Heart right ventricle (tissue), 16 donors: ENCODE data around the gene GAN. TPM values are rescaled to one million over a fixed set of nuclear protein-coding genes. Genes with fewer than 3 reads are reported as not detected.

Experiments used
- ATAC-seq, 8 donors: fragments of 200-7000 bp; cut with Tn5 transposase; one replicate each; pipeline ENCODE4 v1.9.1; 2020; ENCODE audit warnings: mild to moderate bottlenecking in 8 of 8, moderate library complexity in 8 of 8, moderate number of reproducible peaks in 1 of 8
- DNase-seq, 2 donors: peaks; one replicate each; pipeline ENCODE4 v3.0.0-alpha.2; 2020
- H3K27ac ChIP-seq, 10 donors: fragments of 200-600 bp; sonication (generic) in 2 of 10; one replicate each; pipeline versions ENCODE4 v1.5.0 to v1.8.0; 2020 to 2022; ENCODE audit warnings: mild to moderate bottlenecking in 3 of 10
- H3K27me3 ChIP-seq, 7 donors: fragments of 200-600 bp; one replicate each; pipeline ENCODE4 v1.8.0; 2021 to 2022; ENCODE audit warnings: mild to moderate bottlenecking in 2 of 7
- H3K36me3 ChIP-seq, 9 donors: fragments of 200-600 bp; sonication (generic) in 1 of 9; one replicate each; pipeline versions ENCODE4 v1.5.0 to v1.8.0; 2020 to 2022; ENCODE audit warnings: mild to moderate bottlenecking in 2 of 9
- H3K4me1 ChIP-seq, 9 donors: fragments of 200-600 bp; sonication (generic) in 1 of 9; one replicate each; pipeline versions ENCODE4 v1.5.0 to v1.8.0; 2020 to 2022; ENCODE audit warnings: mild to moderate bottlenecking in 4 of 9
- H3K4me3 ChIP-seq, 10 donors: fragments of 200-600 bp; sonication (generic) in 2 of 10; one replicate each; pipeline versions ENCODE4 v1.5.0 to v1.8.0; 2020 to 2022; ENCODE audit warnings: mild to moderate bottlenecking in 7 of 10, moderate library complexity in 2 of 10
- H3K9me3 ChIP-seq, 11 donors: fragments of 200-600 bp in 10 of 11; sonication (generic) in 2 of 11; one replicate each; pipeline versions ENCODE4 v1.5.0 to v1.8.0; 2013 to 2022; ENCODE audit warnings: mild to moderate bottlenecking in 2 of 11, control low read depth in 1 of 11, moderate library complexity in 1 of 11
- CTCF ChIP-seq, 9 donors: fragments of 200-600 bp; sonication (generic) in 2 of 9; IDR thresholded peaks; one replicate each; pipeline versions ENCODE4 v1.5.0 to v1.8.0; 2021 to 2022; ENCODE audit warnings: antibody characterized with exemption in 9 of 9, mild to moderate bottlenecking in 5 of 9, moderate library complexity in 1 of 9
- whole genome bisulfite sequencing, 2 donors: extraction: QIAGEN DNeasy Blood & Tissue Kit; methylation state at CpG; one replicate each; pipeline ENCODE4 v1.1.7; 2013; ENCODE audit warnings: inconsistent platforms in 1 of 2; 5-methylcytosine and 5-hydroxymethylcytosine counted together
- intact Hi-C, 10 donors: fragments of 100-400 bp; cut with DNase I; formaldehyde crosslinking; loops; one replicate each; pipeline versions ENCODE4 v1.11.1 to v1.14.2; 2022
- polyA plus RNA-seq, 2 donors: library from polyadenylated mRNA; stranded (reverse); fragments of 200-250 nt; gene quantifications; one replicate each; pipeline ENCODE4 v1.2.3, GENCODE V29; 2013
- total RNA-seq, 10 donors: library from RNA; stranded (reverse); fragmentation: NEBNext Ultra II Directional in 3 of 10; extraction: Animal tissue kit (Norgen Biotek cat#: 25700) in 3 of 10; gene quantifications; one replicate each; pipeline versions ENCODE4 v1.2.1 to v1.2.4, GENCODE V29; 2021 to 2023
- donor health status: Arrhythmogenic right ventricular cardiomyopathy.
- donor health status: ischemic (EF 13 %, LVEDD 7.1; RV severe dilation, severe dysfunction).
- donor health status: healthy with polysubstance abuse.
- donor health status: DM: no; HTN: yes; CAD: no.
- donor health status: DM: no; HTN: no; CAD: no.
- donor health status: ischemic (EF 25% LVEDD 6.9; RV normal size, moderate dysfunction).
- donor health status: ischemic (EF 25% LVEDD 5.7; RV mildly dilated, moderate dysfunction).
- donor health status: healthy.
- donor health status: DM: yes; HTN: yes; CAD: no.
- donor health status: Ischemic cardiomyopathy.
- donor health status: ischemic (EF 35%, LVEDD 5.7; RV mildly dilated, moderate dysfunction).
- donor health status: nonischemic (EF 11% LVEDD 7.7; RV severe dilation, severe dysfunction).
- donor health status: DM: yes; HTN: yes; CAD: no.
- donor health status: PGD.
- donor health status: ischemic (EF 29% LVEDD 5.4; RV normal size, mild dysfunction).
- donor health status: nonischemic (EF 23%, LVEDD 6.1; RV moderate dilation, normal function).

The GAN gene
- total and polyA plus RNA-seq, 12 donors = 0.94 to 17.7 (median 12.2) TPM

GRCh38 chr16:81413245-81413990 lies 98.7 kb downstream of the GAN start:
- DNase-seq (no peak), ATAC-seq (no peak)
- intact Hi-C loops = no loop called here
- 91% methylated on average over 11 of the region's 11 CpGs for WGBS, 2 donors
- Histone ChIP-seq H3K27me3 (peaks cover 0 to 18% (median 3%) of the 10 kb centered on the region in 7 donors), H3K4me3 (no peak overlapping the region), H3K36me3 (no peaks in the 10 kb centered on the region), H3K4me1 (no peaks in the 10 kb centered on the region), H3K9me3 (no peaks in the 10 kb centered on the region), H3K27ac (no peak overlapping the region)
- no peak for TF ChIP-seq CTCF (IDR thresholded peaks at IDR 0.05)

- Histone ChIP-seq H3K36me3 (no peaks in the 10 kb centered on the region), H3K27me3 (peaks cover 0 to 10% (median 0%) of the 10 kb centered on the region in 7 donors), H3K9me3 (no peaks in the 10 kb centered on the region), H3K4me3 (no peak overlapping the region), H3K4me1 (no peaks in the 10 kb centered on the region), H3K27ac (no peak overlapping the region)
- 79 to 82% methylated on average over 11 of the region's 11 CpGs for WGBS, 2 donors
- no peak for TF ChIP-seq CTCF (IDR thresholded peaks at IDR 0.05)
- DNase-seq = no peak
- intact Hi-C loops = no loop called here
- no peak for ATAC-seq
Observed at GRCh38 chr16:81415751-81416150, 101.0 kb downstream of the GAN start.

GRCh38 chr16:81416749-81417148 lies 102.0 kb downstream of the GAN start:
- Histone ChIP-seq H3K36me3 (no peaks in the 10 kb centered on the region), H3K27ac (no peak overlapping the region), H3K4me3 (no peak overlapping the region), H3K27me3 (peaks cover 0 to 10% (median 0%) of the 10 kb centered on the region in 7 donors), H3K4me1 (no peaks in the 10 kb centered on the region), H3K9me3 (peaks cover 0 to 3% (median 0%) of the 10 kb centered on the region in 11 donors)
- DNase-seq = no peak
- 87 to 93% methylated on average over 8 of the region's 8 CpGs for WGBS, 2 donors
- intact Hi-C loops = no loop called here
- TF ChIP-seq CTCF (IDR thresholded peaks at IDR 0.05) = no peak
- no peak for ATAC-seq

GRCh38 chr16:81417210-81417609 lies 102.4 kb downstream of the GAN start:
- WGBS, 2 donors = 90 to 92% methylated on average over 5 of the region's 5 CpGs
- Histone ChIP-seq H3K4me1 (no peaks in the 10 kb centered on the region), H3K4me3 (no peak overlapping the region), H3K27ac (no peak overlapping the region), H3K27me3 (peaks cover 0 to 10% (median 0%) of the 10 kb centered on the region in 7 donors), H3K9me3 (peaks cover 0 to 7% (median 0%) of the 10 kb centered on the region in 11 donors), H3K36me3 (no peaks in the 10 kb centered on the region)
- no peak for TF ChIP-seq CTCF (IDR thresholded peaks at IDR 0.05)
- DNase-seq (no peak), ATAC-seq (no peak)
- intact Hi-C loops = no loop called here
